ENCODE measurements around the gene BAHD1.

Gene BAHD1

GRCh38 chr15:40464595-40465185, 23.9 kb downstream of the BAHD1 start:
- DNase-seq (ENCODE audit: low read depth in 2 of 2, low spot score in 1 of 2): no peak

- no peak for DNase-seq (ENCODE audit: low read depth in 2 of 2, low spot score in 1 of 2)
Observed at GRCh38 chr15:40465939-40466338, 25.2 kb downstream of the BAHD1 start.

GRCh38 chr15:40466426-40467260, 25.9 kb downstream of the BAHD1 start:
- no peak for DNase-seq (ENCODE audit: low read depth in 2 of 2, low spot score in 1 of 2)

GRCh38 chr15:40467261-40467615, 26.5 kb downstream of the BAHD1 start:
- DNase-seq (ENCODE audit: low read depth in 2 of 2, low spot score in 1 of 2): no peak

GRCh38 chr15:40468898-40469331, 28.2 kb downstream of the BAHD1 start:
- DNase-seq (ENCODE audit: low read depth in 2 of 2, low spot score in 1 of 2): no peak

GRCh38 chr15:40469776-40470390, 29.1 kb downstream of the BAHD1 start:
- DNase-seq (ENCODE audit: low read depth in 2 of 2, low spot score in 1 of 2): no peak

- DNase-seq (ENCODE audit: low read depth in 2 of 2, low spot score in 1 of 2): peak; percentile 29 to 37
Observed at GRCh38 chr15:40470423-40471104, 29.8 kb downstream of the BAHD1 start, which contains the start of gene CHST14. Gene CHST14, plus strand, starts transcription at chr15:40470984. Its CDS starts 230 bp downstream, at chr15:40471214.

GRCh38 chr15:40471105-40471807, 30.5 kb downstream of the BAHD1 start:
- no peak for DNase-seq (ENCODE audit: low read depth in 2 of 2, low spot score in 1 of 2)

GRCh38 chr15:40471808-40472150, 31.0 kb downstream of the BAHD1 start:
- DNase-seq (ENCODE audit: low read depth in 2 of 2, low spot score in 1 of 2): no peak

GRCh38 chr15:40472171-40472727, 31.5 kb downstream of the BAHD1 start:
- no peak for DNase-seq (ENCODE audit: low read depth in 2 of 2, low spot score in 1 of 2)

- DNase-seq (ENCODE audit: low read depth in 2 of 2, low spot score in 1 of 2): no peak
Observed at GRCh38 chr15:40474581-40474980, 33.8 kb downstream of the BAHD1 start.

- DNase-seq (ENCODE audit: low read depth in 2 of 2, low spot score in 1 of 2): no peak
Observed at GRCh38 chr15:40477642-40478327, 37.0 kb downstream of the BAHD1 start.

- DNase-seq (ENCODE audit: low read depth in 2 of 2, low spot score in 1 of 2): no peak
Observed at GRCh38 chr15:40479024-40479423, 38.3 kb downstream of the BAHD1 start.

- DNase-seq (ENCODE audit: low read depth in 2 of 2, low spot score in 1 of 2): no peak
Observed at GRCh38 chr15:40481341-40482074, 40.8 kb downstream of the BAHD1 start.

GRCh38 chr15:40483919-40484318, 43.2 kb downstream of the BAHD1 start:
- no peak for DNase-seq (ENCODE audit: low read depth in 2 of 2, low spot score in 1 of 2)

GRCh38 chr15:40486066-40486770, 45.5 kb downstream of the BAHD1 start:
- DNase-seq (ENCODE audit: low read depth in 2 of 2, low spot score in 1 of 2): no peak

GRCh38 chr15:40487816-40488682, 47.3 kb downstream of the BAHD1 start:
- DNase-seq (ENCODE audit: low read depth in 2 of 2, low spot score in 1 of 2): no peak

Data from stimulated activated CD8-positive, alpha-beta memory T cell treated with anti-CD3 and anti-CD28 coated beads, Interleukin-4, amount 100 ng/mL, for 4 hours (primary cell).